GM12878 (cell line): ENCODE data around the gene FABP1. TPM values are rescaled to one million over a fixed set of nuclear protein-coding genes. Genes with fewer than 3 reads are reported as not detected.

Source experiments
- ATAC-seq: fragments of 200-7000 bp; cut with Tn5 transposase; 3 replicates; pipeline ENCODE4 v1.9.1; 2020; ENCODE audit warnings: mild to moderate bottlenecking, moderate library complexity
- BruUV-seq: library from RNA; stranded (reverse); fragments of 400-500 nt; replicated peaks from 2 replicates; lab custom pipeline; 2021; lab: Mats Ljungman, UMichigan
- CTCF ChIA-PET: fragments of 300-600 bp; sonication (Branson Sonifier 250); formaldehyde crosslinking; extraction: SDS; loops from one replicate; lab custom pipeline; 2021; ENCODE audit warnings: inconsistent platforms; lab: Yijun Ruan, JAX
- POLR2A ChIA-PET: fragments of 350-600 bp; formaldehyde crosslinking; extraction: SDS; loops from one replicate; lab custom pipeline; 2021; ENCODE audit warnings: inconsistent platforms; lab: Charles Lee
- RAD21 ChIA-PET: fragments of 300-600 bp; sonication (Branson Sonifier 250); formaldehyde crosslinking; loops from one replicate; lab custom pipeline; 2023; ENCODE audit warnings: antibody characterized with exemption; ENCODE audit not compliant: unreplicated experiment; lab: Charles Lee
- SMC1A ChIA-PET: fragments of 300-600 bp; sonication (Branson Sonifier 250); formaldehyde crosslinking; loops from one replicate; lab custom pipeline; 2023; ENCODE audit not compliant: unreplicated experiment, uncharacterized antibody; lab: Charles Lee
- DNase-seq: peaks from one replicate; pipeline ENCODE4 v3.0.0-alpha.2; 2011; ENCODE audit warnings: low read depth, low spot score
- FAIRE-seq: peaks from 3 replicates; lab custom pipeline; 2011; peaks lifted over from hg19 to GRCh38; lab: Jason Lieb, UNC
- H2AFZ ChIP-seq: 2 replicates; pipeline ENCODE4 v1.6.0; 2011; ENCODE audit warnings: low read depth, low read length, control low read depth; ENCODE audit not compliant: control insufficient read depth
- H3K27ac ChIP-seq: 2 replicates; pipeline ENCODE4 v1.5.1; 2011; ENCODE audit warnings: control low read depth; ENCODE audit not compliant: control insufficient read depth, insufficient read depth
- H3K27me3 ChIP-seq, 2 experiments: replicated peaks in 1 of 2; 2 replicates each; pipeline versions ENCODE4 v1.6.0 to v1.6.1; 2011; ENCODE audit warnings: low read length in 1 of 2; ENCODE audit not compliant: control insufficient read depth in 2 of 2, insufficient read depth in 2 of 2
- H3K36me3 ChIP-seq, 2 experiments: 2 replicates each; pipeline ENCODE4 v1.5.1; 2011; ENCODE audit warnings: low read length in 1 of 2; ENCODE audit not compliant: control insufficient read depth in 2 of 2, insufficient read depth in 2 of 2
- H3K4me1 ChIP-seq: 2 replicates; pipeline ENCODE4 v1.6.1; 2011; ENCODE audit warnings: mild to moderate bottlenecking, low read length, moderate library complexity, mixed read lengths; ENCODE audit not compliant: control insufficient read depth, insufficient read depth
- H3K4me2 ChIP-seq: 2 replicates; pipeline ENCODE4 v1.6.0; 2011; ENCODE audit warnings: control low read depth; ENCODE audit not compliant: control insufficient read depth, insufficient read depth
- H3K4me3 ChIP-seq: fragments of 200-600 bp; sonication (generic); 2 replicates; pipeline ENCODE4 v1.5.1; 2016
- H3K79me2 ChIP-seq: 2 replicates; pipeline ENCODE4 v1.6.0; 2011; ENCODE audit warnings: low read length; ENCODE audit not compliant: control insufficient read depth, insufficient read depth
- H3K9ac ChIP-seq: 2 replicates; pipeline ENCODE4 v1.8.0; 2011; ENCODE audit warnings: low read length, control low read depth, mixed read lengths; ENCODE audit not compliant: control insufficient read depth, insufficient read depth
- H3K9me3 ChIP-seq: replicated peaks from 3 replicates; pipeline ENCODE4 v1.5.1; 2011; ENCODE audit warnings: mild to moderate bottlenecking, low read length; ENCODE audit not compliant: control insufficient read depth, insufficient read depth
- H4K20me1 ChIP-seq: 2 replicates; pipeline ENCODE4 v1.6.0; 2011; ENCODE audit not compliant: control insufficient read depth, insufficient read depth
- POU2F2 ChIP-seq: IDR thresholded peaks from 3 replicates; pipeline ENCODE4 v1.6.1; 2011; ENCODE audit warnings: low read depth, mild to moderate bottlenecking, low read length, borderline replicate concordance
- REST ChIP-seq: IDR thresholded peaks from 2 replicates; pipeline ENCODE4 v1.6.1; 2012; ENCODE audit warnings: mild to moderate bottlenecking, low read depth, low read length
- SREBF1 ChIP-seq: IDR thresholded peaks from 2 replicates; pipeline ENCODE4 v1.6.1; 2012; ENCODE audit warnings: mild to moderate bottlenecking, low read length
- WGBS: methylation state at CpG from one replicate; pipeline ENCODE4 v1.1.6; 2016; ENCODE audit warnings: low lambda C conversion rate; ENCODE audit not compliant: insufficient replicate concordance, insufficient coverage; ENCODE audit errors: missing lambda C conversion rate; 5-methylcytosine and 5-hydroxymethylcytosine counted together
- in situ Hi-C: fragments of 300-500 bp; cut with MboI; formaldehyde crosslinking; loops from 9 replicates; pipeline ENCODE4 v1.14.3; 2018; ENCODE audit warnings: mixed read lengths
- intact Hi-C: fragments of 100-400 bp; cut with micrococcal nuclease; formaldehyde crosslinking; loops from one replicate; pipeline ENCODE4 v1.14.2; 2022; ENCODE audit not compliant: unreplicated experiment
- polyA plus RNA-seq, 11 experiments: library from polyadenylated mRNA; depleted of rRNA in 4 of 11; unstranded in 6 of 11; stranded (reverse) in 5 of 11; fragments of >200 nt; fragmentation: Nextera tagmentation in 4 of 11; fragmentation: Illumina TruSeq in 1 of 11; extraction: Ambion mirVana in 4 of 11; extraction: Trizol in 1 of 11; gene quantifications; 1 replicate in 1 of 11; 2 replicates in 10 of 11; pipeline versions ENCODE4 v1.2.1 to v1.2.3, GENCODE V29; 2011 to 2016; ENCODE audit warnings: inconsistent platforms in 2 of 11, missing spikeins in 2 of 11, low read depth in 1 of 11
- total RNA-seq, 4 experiments: library from RNA; depleted of rRNA in 3 of 4; stranded (reverse); fragments of >200 nt in 3 of 4; fragmentation: Illumina TruSeq in 1 of 4; extraction: Trizol in 1 of 4; gene quantifications; 2 replicates each; pipeline versions ENCODE4 v1.2.1 to v1.2.3, GENCODE V29; 2013 to 2021

Gene FABP1
- total and polyA plus RNA-seq, 10 of the 15 experiments (the other 5 are each of a cell fraction or from before 2014, with no cell fraction given) = not detected

GRCh38 chr2:88115825-88116518, 11.9 kb downstream of the FABP1 start:
- no peak for FAIRE-seq
- no peaks in the 10 kb centered on the region for H3K4me1 ChIP-seq
- in situ Hi-C loops = no loop called here
- ChIA-PET SMC1A (no interaction called here), POLR2A (no interaction called here), CTCF (interaction anchor here (0.5 to 0.7 kb wide), 2 partner anchors 40 to 55 kb away, joined by 3 read pairs; no protein-coding TSS in a partner anchor), RAD21 (no interaction called here)
- 49% methylated on average over 10 of the region's 10 CpGs for WGBS
- H3K27ac ChIP-seq = no peak overlapping the region
- no peaks in the 10 kb centered on the region for H4K20me1 ChIP-seq
- no peak for ATAC-seq
- H3K9ac ChIP-seq = no peak overlapping the region
- no peak for TF ChIP-seq POU2F2
- no peak for TF ChIP-seq SREBF1
- TF ChIP-seq REST = no peak
- no peaks in the 10 kb centered on the region for H3K36me3 ChIP-seq
- no peak overlapping the region for H3K4me2 ChIP-seq
- H2AFZ ChIP-seq = no peak overlapping the region
- DNase-seq = no peak
- intact Hi-C loops = no loop called here
- BruUV-seq = no TSS peak
- H3K4me3 ChIP-seq = no peak overlapping the region
- H3K9me3 ChIP-seq = no peaks in the 10 kb centered on the region
- H3K27me3 ChIP-seq = peaks cover 0 to 1% of the 10 kb centered on the region in 2 experiments; a peak in 2 of 4 replicates
- H3K79me2 ChIP-seq = no peaks in the 10 kb centered on the region
